Left renal cortex interstitium (tissue), 4 donors: ENCODE measurements around the gene STAT5A. TPM values are rescaled to one million over a fixed set of nuclear protein-coding genes. Genes with fewer than 3 reads are reported as not detected.
"Not testable (repeated sequence)": the region's sequence is repeated elsewhere in the genome, so short reads cannot be mapped to it uniquely, and the experiment has no call there.

ENCODE experiments used
- DNase-seq, 4 donors: peaks; one replicate each; pipeline ENCODE4 v3.0.0-alpha.2; 2013; ENCODE audit warnings: low read depth in 4 of 4, low spot score in 2 of 4, missing footprints in 1 of 4
- polyA plus RNA-seq, 4 donors: library from polyadenylated mRNA; unstranded; fragments of 120-200 nt; gene quantifications; one replicate each; pipeline ENCODE4 v1.2.1, GENCODE V29; 2013; ENCODE audit not compliant: insufficient read length in 4 of 4

STAT5A gene
- polyA plus RNA-seq: 1 to 10 TPM; 5.5 to 8.7 (median 7.4) TPM

GRCh38 chr17:42287977-42288802, at the start of gene STAT5A:
Gene STAT5A, plus strand, starts transcription at chr17:42288498. Its CDS starts 914 bp downstream, at chr17:42289412.
- peak in 1 of 4 donors; percentile 72 for DNase-seq

GRCh38 chr17:42239576-42239975, 48.7 kb upstream of the STAT5A start:
- DNase-seq: not testable (repeated sequence)

GRCh38 chr17:42240201-42240600, 48.1 kb upstream of the STAT5A start:
- no peak for DNase-seq

DNA sequence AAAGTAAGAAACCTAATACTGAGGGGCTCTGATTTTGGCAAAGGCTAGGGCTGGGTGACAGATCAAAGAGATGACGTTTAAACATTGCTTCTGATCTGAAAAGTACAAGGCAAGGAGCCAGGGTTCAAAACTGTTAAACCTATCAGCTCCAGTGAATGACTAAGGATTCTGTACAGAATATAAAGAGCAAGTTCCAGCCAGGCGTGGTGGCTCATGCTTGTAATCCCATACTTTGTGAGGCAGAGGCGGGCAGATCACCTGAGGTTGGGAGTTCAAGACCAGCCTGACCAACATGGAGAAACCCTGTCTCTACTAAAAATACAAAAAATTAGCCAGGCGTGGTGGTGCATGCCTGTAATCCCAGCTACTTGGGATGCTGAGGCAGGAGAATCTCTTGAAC, 47.4 kb upstream of the STAT5A start:
- not testable (repeated sequence) for DNase-seq

DNA sequence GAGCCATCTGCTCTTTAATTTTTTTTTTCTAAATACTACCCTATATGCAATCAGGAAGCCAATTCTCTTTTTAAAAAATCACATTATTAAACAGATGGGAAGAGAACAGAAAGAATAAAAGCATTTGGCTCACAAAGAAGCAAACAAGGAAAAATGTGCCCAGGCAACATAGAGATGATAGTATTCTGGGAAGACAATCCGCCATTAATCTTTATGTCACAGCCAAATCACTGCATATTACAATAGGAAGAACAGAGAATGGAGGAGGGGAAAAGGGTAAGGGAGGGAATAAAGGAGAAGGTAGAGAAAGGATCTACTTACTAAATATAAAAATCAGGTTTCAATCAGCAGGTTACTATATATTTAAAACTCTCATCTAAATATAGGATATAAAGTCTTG, 46.4 kb upstream of the STAT5A start:
- no peak for DNase-seq

DNA sequence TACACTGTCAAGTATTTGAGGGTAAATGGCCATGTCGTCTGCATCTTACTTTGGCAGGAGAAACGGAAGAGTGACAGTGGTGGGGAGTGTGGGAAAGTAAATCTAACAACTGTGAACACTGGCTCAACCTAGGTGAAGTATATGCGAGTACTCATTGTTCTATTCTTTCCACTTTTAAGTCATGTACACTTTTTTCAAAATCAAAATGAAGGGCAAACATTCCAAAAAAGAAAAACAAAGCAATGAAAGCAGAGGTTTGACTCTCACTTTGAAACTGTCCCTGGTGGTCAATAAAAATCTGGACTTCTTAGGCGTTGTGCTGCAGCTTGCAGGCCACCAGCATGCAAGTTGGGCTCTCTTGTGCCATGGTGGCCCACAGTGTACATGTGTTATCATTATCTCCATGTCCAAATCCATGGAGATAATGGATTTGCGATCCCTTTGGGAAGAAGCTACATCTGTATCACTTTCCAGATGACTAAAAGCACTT, 44.8 kb upstream of the STAT5A start:
- DNase-seq: no peak

DNA sequence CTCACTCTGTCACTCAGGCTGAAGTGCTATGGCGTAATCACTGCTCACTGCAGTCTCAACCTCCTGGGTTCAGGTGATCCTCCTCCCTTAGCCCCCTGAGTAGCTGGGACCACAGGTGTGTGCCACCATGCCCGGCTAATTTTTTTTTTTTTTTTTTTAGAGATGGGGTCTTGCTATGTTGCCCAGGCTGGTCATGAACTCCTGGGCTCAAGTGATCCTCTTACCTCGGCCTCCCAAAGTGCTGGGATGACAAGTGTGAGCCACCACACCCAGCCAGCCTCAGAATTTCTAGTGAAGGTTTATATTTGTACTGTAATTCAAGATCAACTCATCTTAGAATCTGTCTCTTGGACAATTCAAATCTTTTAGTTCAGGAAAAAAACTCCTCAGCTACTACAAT, 44.2 kb upstream of the STAT5A start:
- DNase-seq: not testable (repeated sequence)

GRCh38 chr17:42245183-42245582, 43.1 kb upstream of the STAT5A start:
- not testable (repeated sequence) for DNase-seq

GRCh38 chr17:42246515-42246914, 41.8 kb upstream of the STAT5A start:
- DNase-seq: no peak

DNA sequence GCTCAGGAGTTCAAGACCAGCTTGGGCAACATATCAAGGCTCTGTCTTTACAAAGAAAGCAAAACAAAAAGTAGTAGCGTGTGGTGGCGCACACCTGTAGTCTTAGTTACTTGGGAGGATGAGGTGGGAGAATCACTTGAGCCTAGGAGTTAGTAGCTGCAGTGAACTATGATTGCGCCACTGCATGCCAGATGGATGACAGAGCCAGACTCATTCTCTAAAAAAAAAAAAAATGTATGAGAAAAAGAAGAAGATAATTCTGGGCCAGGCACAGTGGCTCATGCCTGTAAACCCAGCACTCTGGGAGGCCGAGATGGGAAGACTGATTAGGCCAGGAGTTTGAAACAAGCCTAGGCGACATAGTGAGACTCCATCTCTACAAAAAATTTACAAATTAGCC, 40.6 kb upstream of the STAT5A start:
- DNase-seq: no peak

GRCh38 chr17:42248351-42249179, 39.7 kb upstream of the STAT5A start:
- peak; percentile 21 to 43 (median 34) for DNase-seq

DNA sequence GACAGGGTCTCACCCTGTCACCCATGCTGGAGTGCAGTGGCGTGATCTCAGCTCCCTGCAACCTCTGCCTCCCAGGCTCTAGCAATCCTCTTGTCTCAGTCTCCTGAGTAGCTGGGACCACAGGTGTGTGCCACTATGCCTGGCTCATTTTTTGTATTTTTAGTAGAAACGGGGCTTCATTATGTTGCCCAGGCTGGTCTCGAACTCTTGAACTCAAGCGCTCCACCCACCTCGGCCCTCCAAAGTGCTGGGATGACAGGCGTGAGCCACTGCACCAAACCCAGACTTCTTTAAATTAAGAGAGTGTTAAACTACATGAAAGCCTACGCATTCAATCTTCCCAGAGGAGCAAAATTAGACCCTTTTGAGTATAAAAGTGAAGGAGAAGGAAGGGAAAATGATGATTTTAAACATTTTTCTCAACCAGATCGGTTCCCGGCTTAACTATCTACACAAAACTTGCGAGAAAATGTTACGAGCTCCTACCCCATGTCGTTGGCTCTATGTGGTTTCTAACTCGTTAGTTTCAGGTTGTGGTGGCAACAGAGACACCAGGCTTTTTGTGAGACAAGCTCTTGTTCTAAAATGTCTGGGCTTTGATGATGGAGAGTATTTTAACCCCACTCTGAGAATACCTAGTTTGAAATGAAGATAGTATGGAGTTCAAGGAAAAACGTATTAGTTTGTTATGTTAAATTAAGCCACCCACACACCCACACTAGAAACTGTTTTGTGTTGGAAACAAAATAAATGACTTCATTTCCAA, 38.4 kb upstream of the STAT5A start:
- no peak for DNase-seq

DNA sequence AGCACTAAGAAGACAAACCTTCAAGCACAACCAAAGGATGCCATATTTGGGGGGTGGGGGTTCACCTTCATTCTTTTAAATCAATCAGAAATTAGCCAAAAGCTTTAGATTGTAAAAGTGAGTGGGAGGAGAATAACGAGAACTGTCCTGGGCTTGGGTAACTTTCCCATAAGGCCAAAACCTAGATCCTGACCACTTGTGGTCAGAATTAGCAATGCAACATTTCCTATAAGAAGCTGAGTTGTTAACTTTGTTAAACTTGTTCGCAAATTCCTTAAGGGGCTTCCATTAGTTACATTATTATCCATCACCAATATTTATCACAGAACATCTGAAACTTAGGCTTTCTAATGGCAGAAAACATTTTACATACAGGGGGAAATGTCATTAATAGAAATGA, 37.2 kb upstream of the STAT5A start:
- no peak for DNase-seq

- DNase-seq: no peak
These were observed 35.4 kb upstream of the STAT5A start for GRCh38 chr17:42252597-42253550.

- no peak for DNase-seq
These were observed 34.7 kb upstream of the STAT5A start for GRCh38 chr17:42253578-42253977.

DNA sequence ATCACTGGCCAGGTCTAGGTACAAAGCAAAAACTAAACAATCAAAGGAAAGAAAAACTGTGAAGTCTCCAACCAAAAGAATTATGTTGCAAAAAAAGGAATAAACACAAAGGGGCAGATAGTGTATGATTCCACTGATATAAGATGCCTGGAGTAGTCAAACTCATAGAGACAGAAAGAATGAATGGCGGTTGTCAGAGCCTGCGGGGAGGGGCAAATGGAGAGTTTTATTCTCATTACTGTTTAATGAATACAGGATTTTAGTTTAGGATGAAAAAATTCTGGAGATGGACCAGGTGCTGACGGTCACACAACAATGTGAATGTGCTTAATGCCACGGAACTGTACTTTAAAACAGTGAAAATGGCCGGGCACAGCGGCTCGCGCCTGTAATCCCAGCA, 32.9 kb upstream of the STAT5A start:
- DNase-seq: no peak

DNA sequence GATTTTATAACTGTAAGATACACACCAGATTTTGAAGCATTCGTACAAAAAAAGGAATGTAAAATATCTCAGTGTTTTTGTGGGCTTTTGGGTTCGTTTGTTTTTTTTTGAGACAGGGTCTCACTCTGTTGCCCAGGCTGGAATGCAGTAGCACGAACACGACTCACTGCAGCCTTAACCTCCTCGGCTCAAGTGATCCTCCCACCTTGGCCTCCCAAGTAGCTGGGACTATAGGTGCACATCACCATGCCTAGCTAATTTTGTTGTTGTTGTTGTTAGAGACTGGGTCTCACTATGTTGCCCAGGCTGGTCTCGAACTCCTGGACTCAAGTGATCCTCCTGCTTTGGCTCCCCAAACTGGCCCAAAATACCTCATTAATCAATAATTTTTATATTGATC, 28.0 kb upstream of the STAT5A start:
- DNase-seq: no peak

GRCh38 chr17:42264366-42264765, 23.9 kb upstream of the STAT5A start:
- not testable (repeated sequence) for DNase-seq

DNA sequence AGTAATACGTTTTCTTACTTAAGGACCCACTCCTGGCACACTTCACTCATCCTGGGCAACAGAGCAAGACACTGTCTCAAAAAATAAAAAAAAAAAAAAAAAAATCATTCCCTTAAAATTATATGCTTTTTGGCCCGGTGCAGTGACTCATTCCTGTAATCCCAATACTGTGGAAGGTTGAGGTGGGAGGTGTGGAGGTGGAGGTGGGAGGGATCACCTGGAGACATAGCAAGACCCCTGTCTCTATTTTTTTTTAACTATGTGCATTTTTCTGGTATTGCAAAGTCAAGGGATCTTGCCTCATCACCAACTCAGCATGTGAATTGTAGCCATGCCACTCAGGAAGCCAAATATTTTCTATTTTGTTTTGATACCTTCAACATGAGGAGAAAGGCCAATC, 21.8 kb upstream of the STAT5A start:
- DNase-seq: no peak
